Ishikawa (cell line): ENCODE measurements around the gene HYAL2.
A peak's percentile ranks its signal among the peaks of the same experiment; 100 is the strongest.

ENCODE experiments used
- CEBPB ChIP-seq: IDR thresholded peaks from 2 replicates; pipeline ENCODE4 v1.6.1; 2012
- CREB1 ChIP-seq: IDR thresholded peaks from 2 replicates; pipeline ENCODE4 v1.6.1; 2012; ENCODE audit warnings: low read depth
- EGR1 ChIP-seq: IDR thresholded peaks from 2 replicates; pipeline ENCODE4 v1.6.1; 2012
- EP300 ChIP-seq: IDR thresholded peaks from 2 replicates; pipeline ENCODE4 v1.6.1; 2012; ENCODE audit warnings: borderline replicate concordance
- FOXM1 ChIP-seq: IDR thresholded peaks from 2 replicates; pipeline ENCODE4 v1.6.1; 2012; ENCODE audit warnings: low read depth, borderline replicate concordance
- NFIC ChIP-seq: IDR thresholded peaks from 2 replicates; pipeline ENCODE4 v1.6.1; 2012
- RAD21 ChIP-seq: IDR thresholded peaks from 2 replicates; pipeline ENCODE4 v1.6.1; 2012; ENCODE audit warnings: low read depth
- TAF1 ChIP-seq: IDR thresholded peaks from 2 replicates; pipeline ENCODE4 v1.6.1; 2012; ENCODE audit warnings: low read depth, mild to moderate bottlenecking
- TCF12 ChIP-seq: IDR thresholded peaks from 2 replicates; pipeline ENCODE4 v1.6.1; 2012; ENCODE audit warnings: low read depth
- TEAD4 ChIP-seq: IDR thresholded peaks from 2 replicates; pipeline ENCODE4 v1.6.1; 2012
- YY1 ChIP-seq: IDR thresholded peaks from 2 replicates; pipeline ENCODE4 v1.6.1; 2012; ENCODE audit warnings: low read depth
- ZBTB7A ChIP-seq: IDR thresholded peaks from 2 replicates; pipeline ENCODE4 v1.6.1; 2012; ENCODE audit warnings: low read depth
- TF ChIP-seq, protein P1 (sequence below): IDR thresholded peaks from 2 replicates; pipeline ENCODE4 v1.6.1; 2012
- TF ChIP-seq, protein P2 (sequence below): IDR thresholded peaks from 2 replicates; pipeline ENCODE4 v1.6.1; 2012
- TF ChIP-seq, protein P3 (sequence below): IDR thresholded peaks from 2 replicates; pipeline ENCODE4 v1.6.1; 2012; ENCODE audit warnings: low read depth, mild to moderate bottlenecking

Gene HYAL2

DNA sequence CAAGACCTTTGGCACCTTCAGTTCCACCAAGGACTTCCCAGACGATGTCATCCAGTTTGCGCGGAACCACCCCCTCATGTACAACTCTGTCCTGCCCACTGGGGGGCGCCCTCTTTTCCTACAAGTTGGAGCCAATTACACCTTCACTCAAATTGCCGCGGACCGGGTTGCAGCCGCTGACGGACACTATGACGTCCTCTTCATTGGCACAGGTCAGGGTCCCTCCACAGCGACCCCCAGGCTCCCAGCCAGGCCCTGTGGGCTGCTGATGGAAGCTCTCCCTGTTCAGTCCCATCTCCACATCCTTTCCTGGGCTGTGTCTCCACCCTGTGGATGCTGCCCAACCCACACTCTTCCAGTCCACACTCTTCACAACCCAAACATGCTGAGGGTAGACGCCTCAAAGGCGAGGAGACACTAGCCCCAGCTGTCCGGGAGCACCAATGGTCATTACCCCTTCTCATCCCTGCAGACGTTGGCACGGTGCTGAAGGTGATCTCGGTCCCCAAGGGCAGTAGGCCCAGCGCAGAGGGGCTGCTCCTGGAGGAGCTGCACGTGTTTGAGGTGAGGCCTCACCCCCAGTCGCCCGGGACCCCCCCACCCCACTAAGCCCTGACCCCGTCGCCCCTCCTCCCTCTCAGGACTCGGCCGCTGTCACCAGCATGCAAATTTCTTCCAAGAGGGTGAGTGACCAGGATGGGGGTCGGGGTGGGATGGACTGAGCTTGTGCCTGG, 48.0 kb downstream of the HYAL2 start:
- TF ChIP-seq TCF12 (no peak), EGR1 (0 out of 2 replicates have a peak, but pooled peaks have one; percentile 41), RAD21 (peak; percentile 47), CREB1 (no peak), ZBTB7A (no peak)
- TF ChIP-seq, protein P1, sequence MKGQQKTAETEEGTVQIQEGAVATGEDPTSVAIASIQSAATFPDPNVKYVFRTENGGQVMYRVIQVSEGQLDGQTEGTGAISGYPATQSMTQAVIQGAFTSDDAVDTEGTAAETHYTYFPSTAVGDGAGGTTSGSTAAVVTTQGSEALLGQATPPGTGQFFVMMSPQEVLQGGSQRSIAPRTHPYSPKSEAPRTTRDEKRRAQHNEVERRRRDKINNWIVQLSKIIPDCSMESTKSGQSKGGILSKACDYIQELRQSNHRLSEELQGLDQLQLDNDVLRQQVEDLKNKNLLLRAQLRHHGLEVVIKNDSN, result no peak

DNA sequence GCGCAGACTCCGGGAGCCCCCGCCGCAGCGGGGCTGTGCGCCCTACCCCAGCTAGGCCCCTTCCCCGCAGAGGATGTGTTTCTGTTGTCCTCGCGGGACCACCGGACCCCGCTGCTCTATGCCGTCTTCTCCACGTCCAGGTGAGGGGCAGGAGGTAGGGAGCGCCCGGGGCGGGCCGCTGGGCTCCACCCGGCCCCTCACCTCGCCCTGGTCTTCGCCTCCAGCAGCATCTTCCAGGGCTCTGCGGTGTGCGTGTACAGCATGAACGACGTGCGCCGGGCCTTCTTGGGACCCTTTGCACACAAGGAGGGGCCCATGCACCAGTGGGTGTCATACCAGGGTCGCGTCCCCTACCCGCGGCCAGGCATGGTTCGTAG, 48.9 kb downstream of the HYAL2 start:
- TF ChIP-seq NFIC (no peak), TCF12 (no peak), RAD21 (no peak), EP300 (no peak), EGR1 (no peak), TEAD4 (no peak), FOXM1 (no peak), ZBTB7A (no peak), YY1 (no peak), TAF1 (no peak), CREB1 (no peak), CEBPB (no peak)
- TF ChIP-seq, protein P1, result no peak
- TF ChIP-seq, protein P2, sequence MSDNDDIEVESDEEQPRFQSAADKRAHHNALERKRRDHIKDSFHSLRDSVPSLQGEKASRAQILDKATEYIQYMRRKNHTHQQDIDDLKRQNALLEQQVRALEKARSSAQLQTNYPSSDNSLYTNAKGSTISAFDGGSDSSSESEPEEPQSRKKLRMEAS, result no peak
- TF ChIP-seq, protein P3, sequence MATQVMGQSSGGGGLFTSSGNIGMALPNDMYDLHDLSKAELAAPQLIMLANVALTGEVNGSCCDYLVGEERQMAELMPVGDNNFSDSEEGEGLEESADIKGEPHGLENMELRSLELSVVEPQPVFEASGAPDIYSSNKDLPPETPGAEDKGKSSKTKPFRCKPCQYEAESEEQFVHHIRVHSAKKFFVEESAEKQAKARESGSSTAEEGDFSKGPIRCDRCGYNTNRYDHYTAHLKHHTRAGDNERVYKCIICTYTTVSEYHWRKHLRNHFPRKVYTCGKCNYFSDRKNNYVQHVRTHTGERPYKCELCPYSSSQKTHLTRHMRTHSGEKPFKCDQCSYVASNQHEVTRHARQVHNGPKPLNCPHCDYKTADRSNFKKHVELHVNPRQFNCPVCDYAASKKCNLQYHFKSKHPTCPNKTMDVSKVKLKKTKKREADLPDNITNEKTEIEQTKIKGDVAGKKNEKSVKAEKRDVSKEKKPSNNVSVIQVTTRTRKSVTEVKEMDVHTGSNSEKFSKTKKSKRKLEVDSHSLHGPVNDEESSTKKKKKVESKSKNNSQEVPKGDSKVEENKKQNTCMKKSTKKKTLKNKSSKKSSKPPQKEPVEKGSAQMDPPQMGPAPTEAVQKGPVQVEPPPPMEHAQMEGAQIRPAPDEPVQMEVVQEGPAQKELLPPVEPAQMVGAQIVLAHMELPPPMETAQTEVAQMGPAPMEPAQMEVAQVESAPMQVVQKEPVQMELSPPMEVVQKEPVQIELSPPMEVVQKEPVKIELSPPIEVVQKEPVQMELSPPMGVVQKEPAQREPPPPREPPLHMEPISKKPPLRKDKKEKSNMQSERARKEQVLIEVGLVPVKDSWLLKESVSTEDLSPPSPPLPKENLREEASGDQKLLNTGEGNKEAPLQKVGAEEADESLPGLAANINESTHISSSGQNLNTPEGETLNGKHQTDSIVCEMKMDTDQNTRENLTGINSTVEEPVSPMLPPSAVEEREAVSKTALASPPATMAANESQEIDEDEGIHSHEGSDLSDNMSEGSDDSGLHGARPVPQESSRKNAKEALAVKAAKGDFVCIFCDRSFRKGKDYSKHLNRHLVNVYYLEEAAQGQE, result no peak

DNA sequence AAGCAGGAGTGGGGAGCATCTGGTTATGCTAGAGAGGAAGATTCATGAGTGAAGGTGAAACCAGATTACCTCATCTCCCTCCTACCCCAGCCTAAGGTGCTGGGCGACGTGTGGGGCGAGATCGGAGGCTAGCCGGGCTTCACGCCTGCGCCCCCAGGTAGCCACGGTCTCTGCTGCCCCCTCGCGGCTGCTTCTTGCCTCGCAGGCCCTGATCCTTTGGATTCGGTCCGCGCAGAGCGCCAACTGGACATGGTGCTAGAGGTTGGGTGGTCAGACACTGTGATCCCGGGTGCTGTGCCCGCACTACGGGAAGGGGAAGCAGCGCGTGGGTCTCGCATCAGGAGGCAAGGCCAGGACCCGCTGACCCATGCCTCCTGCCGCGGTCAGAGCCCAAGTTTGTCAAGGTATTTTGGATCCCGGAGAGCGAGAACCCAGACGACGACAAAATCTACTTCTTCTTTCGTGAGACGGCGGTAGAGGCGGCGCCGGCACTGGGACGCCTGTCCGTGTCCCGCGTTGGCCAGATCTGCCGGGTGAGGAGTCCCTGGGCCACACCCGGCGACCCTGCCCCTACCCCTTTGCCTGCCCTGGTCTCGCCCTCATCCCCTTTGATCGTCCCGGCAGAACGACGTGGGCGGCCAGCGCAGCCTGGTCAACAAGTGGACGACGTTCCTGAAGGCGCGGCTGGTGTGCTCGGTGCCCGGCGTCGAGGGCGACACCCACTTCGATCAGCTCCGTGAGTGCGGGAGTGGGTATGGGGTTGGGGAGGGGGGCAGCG, 49.4 kb downstream of the HYAL2 start:
- TF ChIP-seq RAD21 (peak; percentile 99), EP300 (no peak)
- TF ChIP-seq, protein P2, result no peak

DNA sequence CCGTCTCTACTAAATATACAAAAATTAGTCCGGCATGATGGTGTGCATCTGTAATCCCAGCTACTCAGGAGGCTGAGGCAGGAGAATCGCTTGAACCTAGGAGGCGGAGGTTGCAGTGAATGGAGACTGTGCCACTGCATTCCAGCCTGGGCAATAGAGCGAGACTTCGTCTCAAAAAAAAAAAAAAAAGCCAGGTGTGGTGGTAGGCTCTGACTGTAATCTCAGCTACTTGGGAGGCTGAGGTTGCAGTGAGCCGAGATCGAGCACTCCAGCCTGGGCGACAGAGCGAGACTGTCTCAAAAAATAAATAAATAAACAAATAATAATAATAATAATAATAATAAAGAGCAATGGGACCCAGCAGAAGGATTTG, 50.0 kb downstream of the HYAL2 start:
- TF ChIP-seq TEAD4, result peak; percentile 69

DNA sequence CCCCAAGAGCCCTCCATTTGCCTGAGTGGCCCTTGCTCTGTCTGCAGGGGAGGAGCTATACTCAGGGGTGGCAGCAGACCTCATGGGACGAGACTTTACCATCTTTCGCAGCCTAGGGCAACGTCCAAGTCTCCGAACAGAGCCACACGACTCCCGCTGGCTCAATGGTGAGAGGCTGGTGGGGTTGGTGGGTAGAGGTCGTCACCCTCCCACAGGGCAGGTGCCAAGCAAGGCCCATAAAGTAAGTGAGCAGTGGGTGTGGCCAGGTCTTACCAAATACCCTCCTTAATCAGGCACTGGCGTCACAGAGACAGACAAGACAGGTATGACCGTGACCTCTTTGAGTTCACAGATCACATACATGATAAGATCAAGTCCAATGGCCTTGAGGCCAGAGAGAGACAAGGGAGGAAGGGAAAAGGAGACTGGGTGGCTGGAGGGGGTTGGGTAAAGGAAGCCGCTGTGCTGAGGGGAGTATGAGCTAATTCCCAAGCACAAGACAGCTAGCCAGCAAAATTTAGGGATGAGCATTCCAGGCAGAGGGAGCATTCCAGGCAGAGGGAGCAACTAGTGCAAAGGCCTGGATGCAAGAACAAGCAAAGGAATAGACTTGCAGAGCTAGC, 51.1 kb downstream of the HYAL2 start:
- TF ChIP-seq FOXM1 (no peak), RAD21 (no peak), CREB1 (no peak), TCF12 (no peak), ZBTB7A (no peak), EGR1 (no peak), TEAD4 (no peak), YY1 (no peak), NFIC (no peak), CEBPB (no peak), TAF1 (no peak), EP300 (no peak)
- TF ChIP-seq, protein P2, result no peak
- TF ChIP-seq, protein P3, result no peak
- TF ChIP-seq, protein P1, result no peak
